GM13977 (cell line): ENCODE data around the gene PRICKLE1.

Experiments
- DNase-seq: peaks from one replicate; pipeline ENCODE4 v3.0.0; 2012; ENCODE audit warnings: low spot score
- in situ Hi-C: fragments of 300-500 bp; cut with MboI; formaldehyde crosslinking; loops from one replicate; pipeline ENCODE4 v1.12.0; 2022; ENCODE audit warnings: low sequenced_read_pairs, low pct_unique_long_range_greater_than_20kb, mixed read lengths, inconsistent platforms; ENCODE audit not compliant: unreplicated experiment
- TF ChIP-seq, protein P1 (sequence below): IDR thresholded peaks from 2 replicates; pipeline ENCODE4 v1.5.1; 2012; ENCODE audit warnings: mild to moderate bottlenecking, control low read depth; ENCODE audit not compliant: insufficient read depth; ENCODE audit errors: extremely low read depth, missing control alignments

Gene PRICKLE1

DNA sequence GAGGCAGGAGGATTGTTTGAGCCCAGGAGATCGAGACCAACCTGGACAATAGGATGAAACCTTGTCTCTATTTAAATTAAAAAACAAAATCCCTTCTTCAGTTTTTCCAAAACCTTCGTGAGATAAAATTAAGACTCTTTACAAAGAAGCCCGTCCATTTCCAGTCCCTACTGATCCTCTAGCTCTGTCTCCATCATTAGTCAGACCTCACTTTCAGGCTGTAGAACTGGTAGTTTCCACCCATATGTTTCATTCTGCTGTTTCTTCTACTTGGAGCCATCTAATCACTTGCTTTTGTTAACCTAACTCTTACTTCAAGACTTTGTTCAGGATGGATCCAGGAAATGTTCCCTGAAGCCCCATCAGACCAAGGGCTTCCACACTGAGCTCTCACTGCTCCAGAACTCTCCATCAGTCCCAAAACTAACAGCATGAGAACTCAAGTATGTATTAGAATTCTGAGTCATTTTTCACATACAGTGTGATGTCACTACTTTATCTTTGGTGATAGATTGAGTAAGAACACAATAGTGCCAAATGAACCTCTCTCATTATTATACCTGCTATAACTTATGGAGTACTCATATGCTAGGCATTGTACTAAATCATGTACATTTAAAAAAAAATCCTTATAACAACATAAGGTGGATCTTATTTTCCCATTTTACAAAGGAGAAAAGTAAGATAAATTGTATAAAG, 90.8 kb downstream of the PRICKLE1 start:
- in situ Hi-C loops, result loop anchor here (25.0 kb wide), 1 partner anchor 789 kb away; no protein-coding TSS in a partner anchor
- no peak for DNase-seq
- TF ChIP-seq, protein P1, sequence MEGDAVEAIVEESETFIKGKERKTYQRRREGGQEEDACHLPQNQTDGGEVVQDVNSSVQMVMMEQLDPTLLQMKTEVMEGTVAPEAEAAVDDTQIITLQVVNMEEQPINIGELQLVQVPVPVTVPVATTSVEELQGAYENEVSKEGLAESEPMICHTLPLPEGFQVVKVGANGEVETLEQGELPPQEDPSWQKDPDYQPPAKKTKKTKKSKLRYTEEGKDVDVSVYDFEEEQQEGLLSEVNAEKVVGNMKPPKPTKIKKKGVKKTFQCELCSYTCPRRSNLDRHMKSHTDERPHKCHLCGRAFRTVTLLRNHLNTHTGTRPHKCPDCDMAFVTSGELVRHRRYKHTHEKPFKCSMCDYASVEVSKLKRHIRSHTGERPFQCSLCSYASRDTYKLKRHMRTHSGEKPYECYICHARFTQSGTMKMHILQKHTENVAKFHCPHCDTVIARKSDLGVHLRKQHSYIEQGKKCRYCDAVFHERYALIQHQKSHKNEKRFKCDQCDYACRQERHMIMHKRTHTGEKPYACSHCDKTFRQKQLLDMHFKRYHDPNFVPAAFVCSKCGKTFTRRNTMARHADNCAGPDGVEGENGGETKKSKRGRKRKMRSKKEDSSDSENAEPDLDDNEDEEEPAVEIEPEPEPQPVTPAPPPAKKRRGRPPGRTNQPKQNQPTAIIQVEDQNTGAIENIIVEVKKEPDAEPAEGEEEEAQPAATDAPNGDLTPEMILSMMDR, result no peak

DNA sequence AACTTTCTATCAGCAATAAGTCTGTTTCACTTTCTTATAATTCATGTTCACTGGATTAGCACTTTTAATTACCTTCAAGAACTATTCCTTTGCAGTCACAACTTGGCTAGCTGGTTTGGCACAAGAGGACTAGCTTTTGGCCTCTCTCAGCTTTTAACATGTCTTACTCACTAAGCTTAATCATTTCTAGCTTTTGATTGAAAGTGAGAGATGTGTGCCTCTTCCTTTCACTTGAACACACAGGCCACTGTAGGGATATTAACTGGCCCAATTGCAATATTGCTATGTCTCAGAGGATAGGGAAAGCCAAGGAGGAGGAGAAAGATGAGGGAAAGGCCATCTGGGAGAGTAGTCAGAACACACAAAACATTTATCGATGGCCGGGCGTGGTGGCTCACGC, 92.7 kb downstream of the PRICKLE1 start:
- in situ Hi-C loops, result loop anchor here (25.0 kb wide), 1 partner anchor 790 kb away; no protein-coding TSS in a partner anchor
- DNase-seq, result no peak
- TF ChIP-seq, protein P1, result no peak

DNA sequence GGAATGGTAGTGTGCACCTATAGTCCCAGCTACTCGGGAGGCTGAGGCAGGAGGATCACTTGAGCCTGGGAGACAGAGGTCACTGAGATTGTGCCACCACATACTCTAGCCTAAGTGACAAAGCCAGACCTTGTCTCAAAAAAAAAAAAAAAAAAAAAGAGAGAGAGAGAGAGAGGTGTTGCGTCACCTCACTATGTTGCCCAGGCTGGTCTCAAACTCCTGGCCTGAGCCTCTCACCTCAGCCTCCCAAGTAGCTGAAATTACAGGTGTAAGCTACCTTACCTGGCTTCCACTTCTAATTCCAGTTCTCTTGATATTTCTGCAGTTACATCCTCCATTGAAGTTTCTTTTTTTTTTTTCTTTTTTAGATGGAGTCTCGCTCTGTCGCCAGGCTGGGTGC, 94.3 kb downstream of the PRICKLE1 start:
- TF ChIP-seq, protein P1, result no peak
- in situ Hi-C loops, result loop anchor here (25.0 kb wide), 1 partner anchor 792 kb away; no protein-coding TSS in a partner anchor
- no peak for DNase-seq

DNA sequence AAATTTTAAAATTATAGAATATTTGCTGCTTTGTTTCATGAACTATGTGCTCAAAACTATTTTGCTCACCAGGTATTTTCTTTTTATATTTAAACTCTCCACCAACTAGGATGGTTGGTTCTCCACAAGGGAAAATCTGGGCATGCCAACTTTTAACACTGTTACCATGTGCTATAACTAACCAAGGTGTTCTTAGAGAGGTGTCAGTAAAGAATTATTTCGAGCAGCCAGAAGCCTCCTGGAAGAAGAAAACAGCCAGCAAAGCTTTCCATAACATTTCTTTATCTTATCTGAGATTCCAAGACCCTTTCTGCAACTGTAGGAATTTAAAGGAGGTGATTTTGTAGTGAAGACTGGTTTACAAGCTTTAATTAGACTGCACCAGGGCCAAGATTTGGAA, 97.3 kb downstream of the PRICKLE1 start:
- TF ChIP-seq, protein P1, result no peak
- no peak for DNase-seq
- in situ Hi-C loops, result loop anchor here (25.0 kb wide), 1 partner anchor 795 kb away; no protein-coding TSS in a partner anchor

DNA sequence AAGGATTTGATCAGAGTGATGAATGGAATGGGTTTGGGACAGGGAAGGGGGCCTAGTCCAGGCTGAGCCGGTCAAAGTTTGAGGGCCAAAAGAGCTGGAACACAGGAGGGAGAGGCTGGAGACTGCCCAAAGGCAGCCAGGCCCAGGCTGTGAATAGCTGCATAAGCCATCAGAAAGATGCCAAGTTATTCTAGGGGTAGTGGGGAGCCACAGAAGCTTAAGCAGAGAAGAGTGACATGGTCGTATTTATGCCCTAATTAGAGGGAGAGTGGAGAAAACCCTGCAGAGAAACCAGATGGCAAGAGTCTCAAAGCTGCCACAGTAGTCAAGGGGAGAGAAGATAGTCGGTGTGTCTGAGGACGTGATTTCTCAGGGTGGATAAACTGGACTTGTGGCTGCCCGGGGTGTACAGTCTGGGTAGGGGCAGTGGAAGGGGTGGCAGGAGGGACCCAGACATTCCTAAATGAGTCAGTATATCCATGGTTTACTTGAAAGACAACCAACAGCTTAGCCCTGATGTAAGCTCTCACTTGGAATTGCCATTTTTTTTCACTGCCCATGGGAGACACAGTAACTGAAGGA, 99.2 kb downstream of the PRICKLE1 start:
- no peak for DNase-seq
- TF ChIP-seq, protein P1, result no peak
- in situ Hi-C loops, result loop anchor here (25.0 kb wide), 1 partner anchor 797 kb away; no protein-coding TSS in a partner anchor

DNA sequence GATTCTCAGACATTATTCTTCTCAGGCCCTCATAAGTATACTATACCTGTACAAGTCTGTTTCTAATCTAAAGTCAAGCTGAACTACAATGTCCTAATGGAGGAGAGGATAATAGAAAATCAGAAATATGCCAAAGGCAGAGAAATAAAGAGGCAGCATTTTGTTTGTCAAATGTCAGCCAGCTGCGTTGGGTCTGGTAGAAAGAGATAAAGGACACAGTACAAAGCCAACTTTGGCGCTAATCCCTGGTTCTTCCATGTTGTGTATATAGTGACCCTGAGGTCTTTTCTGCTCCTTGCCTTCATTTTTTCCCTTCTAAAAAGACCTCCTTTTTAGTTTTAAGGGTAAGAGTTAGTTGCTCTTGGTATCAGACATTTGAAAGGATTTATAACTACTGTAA, 103.1 kb downstream of the PRICKLE1 start:
- TF ChIP-seq, protein P1, result no peak
- no peak for DNase-seq
- in situ Hi-C loops, result loop anchor here (25.0 kb wide), 1 partner anchor 801 kb away; no protein-coding TSS in a partner anchor
